ENCODE measurements around the gene CAMTA1.

DNA sequence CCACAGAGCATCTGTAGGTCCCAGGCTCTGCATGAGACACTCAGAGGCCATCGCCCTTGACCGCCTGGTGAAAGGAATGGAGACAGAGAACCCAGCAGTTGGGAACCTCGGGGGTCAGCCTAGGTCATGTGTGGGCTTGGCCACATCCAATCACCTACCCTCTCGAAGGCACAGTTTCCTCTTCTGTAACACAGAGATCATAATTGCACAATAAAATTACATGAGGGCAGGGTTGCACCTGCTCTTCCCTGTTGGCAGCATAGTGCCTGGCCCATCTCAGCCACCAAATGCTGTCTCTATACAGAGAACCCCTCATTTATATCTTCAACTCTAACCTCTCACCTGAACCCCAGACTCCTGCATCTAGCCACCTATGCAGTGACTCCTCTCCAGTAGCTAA is 567.7 kb downstream of the CAMTA1 start:
- TF ChIP-seq ZNF529 (tag by site-specific recombination; IDR thresholded peaks at IDR 0.05; ENCODE audit: insufficient replicate concordance) = no peak
- TF ChIP-seq ZNF398 (tag by site-specific recombination; IDR thresholded peaks at IDR 0.05) = no peak
- TF ChIP-seq ZNF830 (tag by site-specific recombination; IDR thresholded peaks at IDR 0.05; ENCODE audit: low read depth) = no peak
- no peak for TF ChIP-seq ZNF354C (tag by site-specific recombination; IDR thresholded peaks at IDR 0.05; ENCODE audit: borderline replicate concordance, low read depth)
- TF ChIP-seq ZNF707 (tag by site-specific recombination; IDR thresholded peaks at IDR 0.05) = no peak
- no peak for TF ChIP-seq CTCF (tag by site-specific recombination; IDR thresholded peaks at IDR 0.05)
- TF ChIP-seq REPIN1 (tag by site-specific recombination; IDR thresholded peaks at IDR 0.05; ENCODE audit: low read depth) = no peak
- no peak for TF ChIP-seq ZNF48 (tag by site-specific recombination; IDR thresholded peaks at IDR 0.05)
- no peak for TF ChIP-seq ZBTB20 (tag by site-specific recombination; IDR thresholded peaks at IDR 0.05)
- no peak for TF ChIP-seq PBX3 (CRISPR knock-in tag; IDR thresholded peaks at IDR 0.05)
- TF ChIP-seq PRDM1 (tag by site-specific recombination; IDR thresholded peaks at IDR 0.05) = no peak
- no peak for TF ChIP-seq ZNF140 (tag by site-specific recombination; IDR thresholded peaks at IDR 0.05)
- no peak for TF ChIP-seq PRDM2 (tag by site-specific recombination; IDR thresholded peaks at IDR 0.05; ENCODE audit: borderline replicate concordance)
- TF ChIP-seq TCF7L2 (IDR thresholded peaks at IDR 0.05; ENCODE audit: borderline replicate concordance, low read depth, low read length) = no peak

All from HEK293 (cell line).